ENCODE results near the gene KRT6A. TPM values are rescaled to one million over a fixed set of nuclear protein-coding genes. Genes with fewer than 3 reads are reported as not detected.
A peak's percentile ranks its signal among the peaks of the same experiment; 100 is the strongest.

KRT6A gene
- total RNA-seq, 1 experiment from 2014 or later, result 55.9 TPM

- H3K9me3 ChIP-seq (ENCODE audit: insufficient read depth, low read depth), result 0 out of 2 replicates have a peak, but pooled peaks cover 3% of the 10 kb centered on the region
- no peak overlapping the region for H2AFZ ChIP-seq
- H4K20me1 ChIP-seq (ENCODE audit: insufficient read depth), result no peaks in the 10 kb centered on the region
- peak overlapping the region; percentile 68 for H3K27ac ChIP-seq
- no peak for DNase-seq
- peaks cover 20% of the 10 kb centered on the region; the same call in 1 of the 2 replicates for H3F3A ChIP-seq (ENCODE audit: insufficient read depth, low read depth)
- CTCF ChIA-PET, result interaction anchor here (1.0 to 1.6 kb wide), 3 partner anchors 24 to 105 kb away, joined by 3 to 4 read pairs (median 3); partner anchors contain the start of gene KRT5
- H3K9me2 ChIP-seq (ENCODE audit: insufficient read depth), result no peaks in the 10 kb centered on the region
- H3K36me3 ChIP-seq (ENCODE audit: low read depth), result no peaks in the 10 kb centered on the region
- intact Hi-C loops (cut with micrococcal nuclease; ENCODE audit: unreplicated experiment), result loop anchor here (1.0 kb wide), 1 partner anchor 26 kb away; no protein-coding TSS in a partner anchor
- no peaks in the 10 kb centered on the region for H3K27me3 ChIP-seq (ENCODE audit: insufficient read depth, low read depth)
- no peaks in the 10 kb centered on the region for H3K79me2 ChIP-seq (ENCODE audit: low read depth)
- peaks cover 41% of the 10 kb centered on the region for H3K4me1 ChIP-seq (replicated peaks; ENCODE audit: insufficient read depth)
- BruUV-seq (replicated peaks), result no TSS peak
- no peak for TF ChIP-seq CTCF (conservative IDR thresholded peaks at IDR 0.05)
- no peak for TF ChIP-seq EZH2 (IDR thresholded peaks at IDR 0.05; ENCODE audit: low read depth)
- no peak overlapping the region for H3K4me3 ChIP-seq
- POLR2A ChIA-PET (ENCODE audit: unreplicated experiment), result interaction anchor here (0.6 to 1.1 kb wide), 5 partner anchors 23 to 352 kb away, joined by 3 to 5 read pairs (median 4); no protein-coding TSS in a partner anchor
- H3K4me2 ChIP-seq, result peak overlapping the region; percentile 57
Observed at GRCh38 chr12:52496054-52496453, 3.0 kb upstream of the KRT6A start.

- peaks cover 41% of the 10 kb centered on the region for H3K4me1 ChIP-seq (replicated peaks; ENCODE audit: insufficient read depth)
- no peak overlapping the region for H3K4me3 ChIP-seq
- no TSS peak for BruUV-seq (replicated peaks)
- H3K9me3 ChIP-seq (ENCODE audit: insufficient read depth, low read depth), result 0 out of 2 replicates have a peak, but pooled peaks cover 3% of the 10 kb centered on the region
- CTCF ChIA-PET, result interaction anchor here (0.6 to 1.1 kb wide), 3 partner anchors 10 to 105 kb away, joined by 3 to 4 read pairs (median 3); partner anchors contain the start of gene KRT5
- no peaks in the 10 kb centered on the region for H4K20me1 ChIP-seq (ENCODE audit: insufficient read depth)
- DNase-seq, result peak in 1 of 2 experiments; percentile 51
- no peaks in the 10 kb centered on the region for H3K36me3 ChIP-seq (ENCODE audit: low read depth)
- no peak overlapping the region for H2AFZ ChIP-seq
- POLR2A ChIA-PET (ENCODE audit: unreplicated experiment), result interaction anchor here (0.6 to 0.7 kb wide), 4 partner anchors 50 to 262 kb away, joined by 3 to 5 read pairs (median 4); partner anchors contain the start of gene KRT7
- no peaks in the 10 kb centered on the region for H3K9me2 ChIP-seq (ENCODE audit: insufficient read depth)
- H3F3A ChIP-seq (ENCODE audit: insufficient read depth, low read depth), result peaks cover 20% of the 10 kb centered on the region; the same call in 1 of the 2 replicates
- intact Hi-C loops (cut with micrococcal nuclease; ENCODE audit: unreplicated experiment), result loop anchor here (2.0 kb wide), 2 partner anchors 53 to 375 kb away; no protein-coding TSS in a partner anchor
- no peak for TF ChIP-seq EZH2 (IDR thresholded peaks at IDR 0.05; ENCODE audit: low read depth)
- no peak for TF ChIP-seq CTCF (conservative IDR thresholded peaks at IDR 0.05)
- H3K79me2 ChIP-seq (ENCODE audit: low read depth), result no peaks in the 10 kb centered on the region
- peak overlapping the region; percentile 57 for H3K4me2 ChIP-seq
- H3K27me3 ChIP-seq (ENCODE audit: insufficient read depth, low read depth), result no peaks in the 10 kb centered on the region
- no peak overlapping the region for H3K27ac ChIP-seq
Observed at GRCh38 chr12:52495389-52495788, 2.3 kb upstream of the KRT6A start.

- no peaks in the 10 kb centered on the region for H3K79me2 ChIP-seq (ENCODE audit: low read depth)
- peaks cover 41% of the 10 kb centered on the region for H3K4me1 ChIP-seq (replicated peaks; ENCODE audit: insufficient read depth)
- peak overlapping the region; percentile 10; the same call in 1 of the 2 replicates for H3K4me2 ChIP-seq
- no peaks in the 10 kb centered on the region for H3K9me2 ChIP-seq (ENCODE audit: insufficient read depth)
- no peaks in the 10 kb centered on the region for H3K9me3 ChIP-seq (ENCODE audit: insufficient read depth, low read depth)
- H2AFZ ChIP-seq, result no peak overlapping the region
- no peaks in the 10 kb centered on the region for H3K36me3 ChIP-seq (ENCODE audit: low read depth)
- H3K27me3 ChIP-seq (ENCODE audit: insufficient read depth, low read depth), result no peaks in the 10 kb centered on the region
- intact Hi-C loops (cut with micrococcal nuclease; ENCODE audit: unreplicated experiment), result loop anchor here (2.0 to 5.0 kb wide), 3 partner anchors 52 to 376 kb away; no protein-coding TSS in a partner anchor
- no peak overlapping the region for H3K4me3 ChIP-seq
- no peaks in the 10 kb centered on the region for H4K20me1 ChIP-seq (ENCODE audit: insufficient read depth)
- TF ChIP-seq CTCF (conservative IDR thresholded peaks at IDR 0.05), result no peak
- no peak for TF ChIP-seq EZH2 (IDR thresholded peaks at IDR 0.05; ENCODE audit: low read depth)
- POLR2A ChIA-PET (ENCODE audit: unreplicated experiment), result interaction anchor here (0.5 to 1.0 kb wide), 7 partner anchors 29 to 805 kb away, joined by 3 to 9 read pairs (median 3); partner anchors contain the start of gene MYG1
- peak in 1 of 2 experiments; percentile 70 for DNase-seq
- CTCF ChIA-PET, result interaction anchor here (1.1 to 1.3 kb wide), 3 partner anchors 13 to 376 kb away, joined by 3 to 5 read pairs (median 5); no protein-coding TSS in a partner anchor
- H3K27ac ChIP-seq, result no peak overlapping the region
- H3F3A ChIP-seq (ENCODE audit: insufficient read depth, low read depth), result peaks cover 20% of the 10 kb centered on the region; the same call in 1 of the 2 replicates
- no TSS peak for BruUV-seq (replicated peaks)
Observed at GRCh38 chr12:52494518-52494917, 1.5 kb upstream of the KRT6A start.

Measured in PC-9 (cell line).